K562 (cell line): Measurements from ENCODE around the gene EXT2.

Source experiments
- CBX8 ChIP-seq: fragments of 200-600 bp; sonication (generic); IDR thresholded peaks from 2 replicates; pipeline ENCODE4 v1.6.1; 2012; ENCODE audit warnings: borderline replicate concordance, mixed run types, low read depth, mild to moderate bottlenecking, moderate library complexity, mixed read lengths, low read length, control low read depth, inconsistent platforms; ENCODE audit not compliant: poor library complexity, severe bottlenecking; ENCODE audit errors: extremely low read depth
- EP300 ChIP-seq: IDR thresholded peaks from 2 replicates; pipeline ENCODE4 v1.6.1; 2012; ENCODE audit warnings: low read length, improper control_type of control experiment
- TF ChIP-seq, protein P1 (sequence below): fragments of 450-650 bp; formaldehyde crosslinking; IDR thresholded peaks from 2 replicates; pipeline ENCODE4 v1.4.0; 2022; ENCODE audit warnings: missing genetic modification characterization
- TF ChIP-seq, protein P2 (sequence below), 2 experiments: fragments of 450-650 bp in 1 of 2; IDR thresholded peaks; 2 replicates each; pipeline ENCODE4 v1.6.1; 2011 to 2017; ENCODE audit warnings: low read depth in 2 of 2, antibody characterized with exemption in 1 of 2, borderline replicate concordance in 1 of 2, low read length in 1 of 2, mild to moderate bottlenecking in 1 of 2, mixed read lengths in 1 of 2; ENCODE audit not compliant: control insufficient read depth in 1 of 2
- TF ChIP-seq, protein P3 (sequence below): sonication (generic); formaldehyde crosslinking; IDR thresholded peaks from 2 replicates; pipeline ENCODE4 v1.8.1; 2023; ENCODE audit warnings: mild to moderate bottlenecking, missing genetic modification reagents
- TF ChIP-seq, protein P4 (sequence below), 3 experiments: IDR thresholded peaks in 2 of 3; conservative IDR thresholded peaks in 1 of 3; 2 replicates each; pipeline ENCODE4 v1.5.1; 2011 to 2012; ENCODE audit warnings: low read length in 3 of 3, mild to moderate bottlenecking in 3 of 3, control low read depth in 2 of 3, improper control_type of control experiment in 1 of 3, inconsistent platforms in 1 of 3, low read depth in 1 of 3, mixed read lengths in 1 of 3, moderate library complexity in 1 of 3; ENCODE audit not compliant: insufficient read depth in 2 of 3

DNA sequence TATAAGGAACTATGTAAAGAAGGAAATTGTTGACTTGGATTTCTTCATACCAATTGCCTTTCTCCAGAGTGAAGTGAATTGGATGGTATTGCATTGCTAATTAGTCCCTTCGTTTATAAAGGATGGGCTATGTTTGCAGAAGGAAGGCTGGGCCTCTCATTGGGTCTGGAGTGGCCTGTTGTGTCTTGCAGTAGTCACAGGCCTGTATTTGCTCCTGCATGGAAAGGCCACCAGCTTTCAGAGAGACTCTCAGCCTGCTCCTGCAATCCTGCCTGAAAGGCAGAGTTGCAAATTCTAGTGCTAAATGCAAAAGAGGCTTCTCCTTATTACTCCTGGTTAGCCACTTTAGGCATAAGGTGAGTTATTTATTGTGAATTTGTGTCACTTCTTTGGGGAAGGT, 103.8 kb downstream of the EXT2 start:
- TF ChIP-seq CBX8, result no peak
- TF ChIP-seq, protein P1, sequence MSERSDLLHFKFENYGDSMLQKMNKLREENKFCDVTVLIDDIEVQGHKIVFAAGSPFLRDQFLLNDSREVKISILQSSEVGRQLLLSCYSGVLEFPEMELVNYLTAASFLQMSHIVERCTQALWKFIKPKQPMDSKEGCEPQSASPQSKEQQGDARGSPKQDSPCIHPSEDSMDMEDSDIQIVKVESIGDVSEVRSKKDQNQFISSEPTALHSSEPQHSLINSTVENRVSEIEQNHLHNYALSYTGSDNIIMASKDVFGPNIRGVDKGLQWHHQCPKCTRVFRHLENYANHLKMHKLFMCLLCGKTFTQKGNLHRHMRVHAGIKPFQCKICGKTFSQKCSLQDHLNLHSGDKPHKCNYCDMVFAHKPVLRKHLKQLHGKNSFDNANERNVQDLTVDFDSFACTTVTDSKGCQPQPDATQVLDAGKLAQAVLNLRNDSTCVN (CRISPR knock-in tag), result no peak
- TF ChIP-seq, protein P2, sequence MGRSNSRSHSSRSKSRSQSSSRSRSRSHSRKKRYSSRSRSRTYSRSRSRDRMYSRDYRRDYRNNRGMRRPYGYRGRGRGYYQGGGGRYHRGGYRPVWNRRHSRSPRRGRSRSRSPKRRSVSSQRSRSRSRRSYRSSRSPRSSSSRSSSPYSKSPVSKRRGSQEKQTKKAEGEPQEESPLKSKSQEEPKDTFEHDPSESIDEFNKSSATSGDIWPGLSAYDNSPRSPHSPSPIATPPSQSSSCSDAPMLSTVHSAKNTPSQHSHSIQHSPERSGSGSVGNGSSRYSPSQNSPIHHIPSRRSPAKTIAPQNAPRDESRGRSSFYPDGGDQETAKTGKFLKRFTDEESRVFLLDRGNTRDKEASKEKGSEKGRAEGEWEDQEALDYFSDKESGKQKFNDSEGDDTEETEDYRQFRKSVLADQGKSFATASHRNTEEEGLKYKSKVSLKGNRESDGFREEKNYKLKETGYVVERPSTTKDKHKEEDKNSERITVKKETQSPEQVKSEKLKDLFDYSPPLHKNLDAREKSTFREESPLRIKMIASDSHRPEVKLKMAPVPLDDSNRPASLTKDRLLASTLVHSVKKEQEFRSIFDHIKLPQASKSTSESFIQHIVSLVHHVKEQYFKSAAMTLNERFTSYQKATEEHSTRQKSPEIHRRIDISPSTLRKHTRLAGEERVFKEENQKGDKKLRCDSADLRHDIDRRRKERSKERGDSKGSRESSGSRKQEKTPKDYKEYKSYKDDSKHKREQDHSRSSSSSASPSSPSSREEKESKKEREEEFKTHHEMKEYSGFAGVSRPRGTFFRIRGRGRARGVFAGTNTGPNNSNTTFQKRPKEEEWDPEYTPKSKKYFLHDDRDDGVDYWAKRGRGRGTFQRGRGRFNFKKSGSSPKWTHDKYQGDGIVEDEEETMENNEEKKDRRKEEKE (IDR thresholded peaks at IDR 0.05; ENCODE audit: borderline replicate concordance in 1 of 2, control insufficient read depth in 1 of 2, low read depth in 2 of 2, low read length in 1 of 2), result no peak
- TF ChIP-seq EP300, result no peak
- TF ChIP-seq, protein P3, sequence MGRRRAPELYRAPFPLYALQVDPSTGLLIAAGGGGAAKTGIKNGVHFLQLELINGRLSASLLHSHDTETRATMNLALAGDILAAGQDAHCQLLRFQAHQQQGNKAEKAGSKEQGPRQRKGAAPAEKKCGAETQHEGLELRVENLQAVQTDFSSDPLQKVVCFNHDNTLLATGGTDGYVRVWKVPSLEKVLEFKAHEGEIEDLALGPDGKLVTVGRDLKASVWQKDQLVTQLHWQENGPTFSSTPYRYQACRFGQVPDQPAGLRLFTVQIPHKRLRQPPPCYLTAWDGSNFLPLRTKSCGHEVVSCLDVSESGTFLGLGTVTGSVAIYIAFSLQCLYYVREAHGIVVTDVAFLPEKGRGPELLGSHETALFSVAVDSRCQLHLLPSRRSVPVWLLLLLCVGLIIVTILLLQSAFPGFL, result no peak
- TF ChIP-seq, protein P4, sequence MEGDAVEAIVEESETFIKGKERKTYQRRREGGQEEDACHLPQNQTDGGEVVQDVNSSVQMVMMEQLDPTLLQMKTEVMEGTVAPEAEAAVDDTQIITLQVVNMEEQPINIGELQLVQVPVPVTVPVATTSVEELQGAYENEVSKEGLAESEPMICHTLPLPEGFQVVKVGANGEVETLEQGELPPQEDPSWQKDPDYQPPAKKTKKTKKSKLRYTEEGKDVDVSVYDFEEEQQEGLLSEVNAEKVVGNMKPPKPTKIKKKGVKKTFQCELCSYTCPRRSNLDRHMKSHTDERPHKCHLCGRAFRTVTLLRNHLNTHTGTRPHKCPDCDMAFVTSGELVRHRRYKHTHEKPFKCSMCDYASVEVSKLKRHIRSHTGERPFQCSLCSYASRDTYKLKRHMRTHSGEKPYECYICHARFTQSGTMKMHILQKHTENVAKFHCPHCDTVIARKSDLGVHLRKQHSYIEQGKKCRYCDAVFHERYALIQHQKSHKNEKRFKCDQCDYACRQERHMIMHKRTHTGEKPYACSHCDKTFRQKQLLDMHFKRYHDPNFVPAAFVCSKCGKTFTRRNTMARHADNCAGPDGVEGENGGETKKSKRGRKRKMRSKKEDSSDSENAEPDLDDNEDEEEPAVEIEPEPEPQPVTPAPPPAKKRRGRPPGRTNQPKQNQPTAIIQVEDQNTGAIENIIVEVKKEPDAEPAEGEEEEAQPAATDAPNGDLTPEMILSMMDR (IDR thresholded peaks at IDR 0.05 in 2 of 3, conservative IDR thresholded peaks at IDR 0.05 in 1 of 3; ENCODE audit: insufficient read depth in 2 of 3, low read depth in 1 of 3, low read length in 3 of 3), result no peak
